HCT116 (cell line): ENCODE results near the gene TMTC1.

Source experiments
- EZH2phosphoT487 ChIP-seq: fragments of 200-600 bp; IDR thresholded peaks from 2 replicates; pipeline ENCODE4 v1.6.1; 2018; ENCODE audit warnings: antibody characterized with exemption, borderline replicate concordance
- POLR2A ChIP-seq: IDR thresholded peaks from 2 replicates; pipeline ENCODE4 v1.7.0; 2011; ENCODE audit warnings: borderline replicate concordance; ENCODE audit not compliant: insufficient read depth, insufficient read length; ENCODE audit errors: extremely low read depth
- POLR2AphosphoS5 ChIP-seq: IDR thresholded peaks from 2 replicates; pipeline ENCODE4 v1.6.1; 2011; ENCODE audit warnings: mild to moderate bottlenecking, low read depth, low read length, moderate library complexity
- YY1 ChIP-seq: IDR thresholded peaks from 2 replicates; pipeline ENCODE4 v1.6.1; 2011; ENCODE audit warnings: low read length, low read depth, moderate library complexity, mild to moderate bottlenecking; ENCODE audit not compliant: insufficient replicate concordance; ENCODE audit errors: extremely low read depth
- TF ChIP-seq, protein P1 (sequence below), 3 experiments: fragments of 200-600 bp in 1 of 3; sonication (generic) in 1 of 3; IDR thresholded peaks in 2 of 3; conservative IDR thresholded peaks in 1 of 3; 2 replicates each; pipeline ENCODE4 v1.5.1; 2012 to 2017; ENCODE audit warnings: low read depth in 2 of 3, low read length in 2 of 3, antibody characterized with exemption in 1 of 3, borderline replicate concordance in 1 of 3, control low read depth in 1 of 3, mild to moderate bottlenecking in 1 of 3, mixed read lengths in 1 of 3, mixed run types in 1 of 3, moderate library complexity in 1 of 3; ENCODE audit not compliant: insufficient read depth in 1 of 3

DNA sequence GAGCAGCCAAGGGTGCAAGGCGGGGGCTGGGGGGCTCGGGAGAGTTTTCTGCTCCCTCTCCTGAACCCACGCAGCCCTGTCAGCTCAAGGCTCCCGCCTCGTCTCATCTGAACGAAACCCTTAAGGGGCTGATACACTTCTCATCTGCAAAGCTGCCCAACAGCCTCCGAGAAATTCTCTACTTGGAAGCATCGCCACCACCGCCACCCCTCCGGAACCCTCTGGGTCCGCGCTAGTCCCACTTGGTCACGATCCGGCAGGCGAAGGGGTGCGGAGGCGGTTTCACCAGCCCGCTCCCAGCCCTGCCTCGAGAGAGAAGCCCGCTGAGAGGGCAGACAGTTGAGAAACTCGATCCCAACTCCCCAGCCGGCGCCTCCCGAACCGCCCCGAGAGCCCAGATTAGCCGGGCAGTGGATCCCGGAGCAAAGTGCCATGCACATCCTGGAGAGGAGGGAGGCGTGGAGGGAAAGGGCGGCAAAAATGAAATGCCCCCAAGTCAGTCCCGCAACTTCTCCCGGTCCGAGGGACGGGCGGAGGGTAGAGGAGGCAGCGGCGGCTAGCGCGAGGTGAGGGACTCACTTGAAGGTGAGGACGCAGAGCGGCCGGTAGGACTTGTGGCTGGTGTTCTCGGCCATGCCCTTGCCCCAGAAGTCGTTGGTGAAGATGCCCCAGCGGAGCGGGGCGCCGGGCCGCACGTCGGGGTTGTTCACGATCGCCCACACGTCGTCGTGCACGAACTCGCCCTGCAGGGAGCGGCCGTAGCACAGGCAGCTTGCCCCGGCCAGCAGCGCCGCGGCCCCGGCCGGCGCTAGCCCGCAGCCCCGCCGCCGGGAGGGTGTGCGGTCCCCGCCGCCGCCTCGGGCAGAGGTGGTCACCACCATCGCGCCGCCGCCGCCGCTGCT is 620 bp downstream of the TMTC1 start:
- TF ChIP-seq, protein P1, sequence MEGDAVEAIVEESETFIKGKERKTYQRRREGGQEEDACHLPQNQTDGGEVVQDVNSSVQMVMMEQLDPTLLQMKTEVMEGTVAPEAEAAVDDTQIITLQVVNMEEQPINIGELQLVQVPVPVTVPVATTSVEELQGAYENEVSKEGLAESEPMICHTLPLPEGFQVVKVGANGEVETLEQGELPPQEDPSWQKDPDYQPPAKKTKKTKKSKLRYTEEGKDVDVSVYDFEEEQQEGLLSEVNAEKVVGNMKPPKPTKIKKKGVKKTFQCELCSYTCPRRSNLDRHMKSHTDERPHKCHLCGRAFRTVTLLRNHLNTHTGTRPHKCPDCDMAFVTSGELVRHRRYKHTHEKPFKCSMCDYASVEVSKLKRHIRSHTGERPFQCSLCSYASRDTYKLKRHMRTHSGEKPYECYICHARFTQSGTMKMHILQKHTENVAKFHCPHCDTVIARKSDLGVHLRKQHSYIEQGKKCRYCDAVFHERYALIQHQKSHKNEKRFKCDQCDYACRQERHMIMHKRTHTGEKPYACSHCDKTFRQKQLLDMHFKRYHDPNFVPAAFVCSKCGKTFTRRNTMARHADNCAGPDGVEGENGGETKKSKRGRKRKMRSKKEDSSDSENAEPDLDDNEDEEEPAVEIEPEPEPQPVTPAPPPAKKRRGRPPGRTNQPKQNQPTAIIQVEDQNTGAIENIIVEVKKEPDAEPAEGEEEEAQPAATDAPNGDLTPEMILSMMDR (IDR thresholded peaks at IDR 0.05 in 2 of 3, conservative IDR thresholded peaks at IDR 0.05 in 1 of 3; ENCODE audit: borderline replicate concordance in 1 of 3, insufficient read depth in 1 of 3, low read depth in 2 of 3, low read length in 2 of 3) = no peak
- TF ChIP-seq EZH2phosphoT487 (no peak), POLR2A (no peak), POLR2AphosphoS5 (no peak), YY1 (no peak)
